ENCODE results near the gene ADGRL3. TPM values are rescaled to one million over a fixed set of nuclear protein-coding genes. Genes with fewer than 3 reads are reported as not detected.

Gene ADGRL3
- polyA plus RNA-seq, 2 donors = 0.12 to 0.20 TPM

DNA sequence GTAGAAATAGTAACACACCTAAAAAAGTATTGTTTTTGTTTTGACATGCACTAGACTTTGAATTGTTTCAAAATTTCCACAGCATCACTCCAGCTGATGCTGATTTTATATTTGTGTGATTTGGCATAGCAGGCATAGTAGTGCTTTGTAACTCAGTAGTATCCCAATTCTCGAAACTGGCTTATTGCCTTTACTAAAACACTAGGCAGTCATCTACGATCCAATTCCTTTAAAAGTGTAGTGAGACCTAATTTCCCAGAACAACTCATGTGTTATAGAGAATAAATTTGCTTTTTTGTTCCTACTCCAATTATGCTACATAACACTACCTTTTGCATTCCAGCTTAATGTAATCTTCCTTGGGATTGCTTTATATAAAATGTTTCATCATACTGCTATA, 797.7 kb downstream of the ADGRL3 start:
- Histone ChIP-seq H3K4me1 (ENCODE audit: control insufficient read depth in 2 of 2, insufficient read depth in 2 of 2, low read length in 1 of 2) (no peaks in the 10 kb centered on the region), H3K36me3 (ENCODE audit: control insufficient read depth in 2 of 2, insufficient read depth in 2 of 2, low read length in 1 of 2) (no peaks in the 10 kb centered on the region), H3K27me3 (ENCODE audit: control insufficient read depth in 1 of 2, insufficient read depth in 2 of 2, low read length in 2 of 2) (no peaks in the 10 kb centered on the region), H3K4me3 (ENCODE audit: low read depth in 1 of 2, low read length in 2 of 2) (no peak overlapping the region), H3K9me3 (ENCODE audit: control insufficient read depth in 2 of 2, insufficient read depth in 1 of 2, low read depth in 1 of 2, low read length in 1 of 2) (no peaks in the 10 kb centered on the region), H3K27ac (ENCODE audit: low read depth in 2 of 2, low read length in 1 of 2) (no peak overlapping the region)
- 89 to 91% methylated on average over 2 of the region's 2 CpGs for WGBS, 2 donors

GRCh38 chr4:62003695-62004094, 803.6 kb downstream of the ADGRL3 start:
- 30 to 41% methylated on average over 1 of the region's 1 CpG for WGBS, 2 donors
- Histone ChIP-seq H3K9me3 (ENCODE audit: control insufficient read depth in 2 of 2, insufficient read depth in 1 of 2, low read depth in 1 of 2, low read length in 1 of 2) (no peaks in the 10 kb centered on the region), H3K4me1 (ENCODE audit: control insufficient read depth in 2 of 2, insufficient read depth in 2 of 2, low read length in 1 of 2) (no peaks in the 10 kb centered on the region), H3K27me3 (ENCODE audit: control insufficient read depth in 1 of 2, insufficient read depth in 2 of 2, low read length in 2 of 2) (no peaks in the 10 kb centered on the region), H3K27ac (ENCODE audit: low read depth in 2 of 2, low read length in 1 of 2) (no peak overlapping the region), H3K36me3 (ENCODE audit: control insufficient read depth in 2 of 2, insufficient read depth in 2 of 2, low read length in 1 of 2) (no peaks in the 10 kb centered on the region), H3K4me3 (ENCODE audit: low read depth in 1 of 2, low read length in 2 of 2) (no peak overlapping the region)

DNA sequence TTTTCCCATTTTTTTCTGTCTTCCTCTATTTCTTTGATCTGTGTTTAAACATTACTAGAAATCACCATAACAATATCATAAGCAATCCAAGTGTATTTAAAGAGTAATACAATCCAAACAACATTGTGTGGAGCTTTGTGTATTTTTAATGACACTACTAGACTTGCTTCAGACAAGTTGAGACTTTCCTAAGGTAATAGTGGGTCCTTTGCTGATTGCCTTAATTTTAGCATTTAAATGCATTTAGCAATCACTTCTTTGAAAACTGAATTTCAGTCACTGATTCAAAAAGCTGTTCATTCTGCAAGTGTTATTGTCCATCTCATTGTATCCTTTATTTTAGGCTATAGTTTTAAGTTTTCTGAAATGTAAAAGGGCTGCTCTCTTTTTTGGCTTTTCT, 804.8 kb downstream of the ADGRL3 start:
- H3K4me3 ChIP-seq (ENCODE audit: low read depth in 1 of 2, low read length in 2 of 2) = no peak overlapping the region
- no peaks in the 10 kb centered on the region for H3K36me3 ChIP-seq (ENCODE audit: control insufficient read depth in 2 of 2, insufficient read depth in 2 of 2, low read length in 1 of 2)
- no peaks in the 10 kb centered on the region for H3K27me3 ChIP-seq (ENCODE audit: control insufficient read depth in 1 of 2, insufficient read depth in 2 of 2, low read length in 2 of 2)
- no peaks in the 10 kb centered on the region for H3K4me1 ChIP-seq (ENCODE audit: control insufficient read depth in 2 of 2, insufficient read depth in 2 of 2, low read length in 1 of 2)
- no peaks in the 10 kb centered on the region for H3K9me3 ChIP-seq (ENCODE audit: control insufficient read depth in 2 of 2, insufficient read depth in 1 of 2, low read depth in 1 of 2, low read length in 1 of 2)
- no peak overlapping the region for H3K27ac ChIP-seq (ENCODE audit: low read depth in 2 of 2, low read length in 1 of 2)

DNA sequence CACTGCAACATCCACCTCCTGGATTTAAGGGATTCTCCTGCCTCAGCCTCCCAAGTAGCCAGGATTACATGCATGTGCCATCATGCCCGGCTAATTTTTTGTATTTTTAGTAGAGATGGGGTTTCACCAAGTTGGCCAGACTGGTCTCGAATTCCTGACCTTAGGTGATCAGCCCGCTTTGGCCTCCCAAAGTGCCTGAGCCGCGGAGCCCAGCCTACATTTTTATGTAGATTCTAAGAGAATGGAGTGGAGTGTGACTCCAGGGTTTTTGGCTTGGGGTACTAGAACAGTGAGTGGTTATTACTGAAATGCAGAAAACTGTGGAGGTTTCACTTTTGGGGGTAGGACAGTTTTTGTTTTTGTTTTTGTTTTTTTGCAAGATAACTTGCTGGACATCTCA, 806.0 kb downstream of the ADGRL3 start:
- no peak overlapping the region for H3K27ac ChIP-seq (ENCODE audit: low read depth in 2 of 2, low read length in 1 of 2)
- 89% methylated on average over 5 of the region's 5 CpGs for WGBS, 2 donors
- H3K36me3 ChIP-seq (ENCODE audit: control insufficient read depth in 2 of 2, insufficient read depth in 2 of 2, low read length in 1 of 2) = no peaks in the 10 kb centered on the region
- H3K4me3 ChIP-seq (ENCODE audit: low read depth in 1 of 2, low read length in 2 of 2) = no peak overlapping the region
- H3K9me3 ChIP-seq (ENCODE audit: control insufficient read depth in 2 of 2, insufficient read depth in 1 of 2, low read depth in 1 of 2, low read length in 1 of 2) = no peaks in the 10 kb centered on the region
- H3K27me3 ChIP-seq (ENCODE audit: control insufficient read depth in 1 of 2, insufficient read depth in 2 of 2, low read length in 2 of 2) = no peaks in the 10 kb centered on the region
- H3K4me1 ChIP-seq (ENCODE audit: control insufficient read depth in 2 of 2, insufficient read depth in 2 of 2, low read length in 1 of 2) = no peaks in the 10 kb centered on the region

GRCh38 chr4:62015043-62015739, 815.1 kb downstream of the ADGRL3 start:
- 70 to 81% methylated on average over 3 of the region's 3 CpGs for WGBS, 2 donors
- H3K4me1 ChIP-seq (ENCODE audit: control insufficient read depth in 2 of 2, insufficient read depth in 2 of 2, low read length in 1 of 2) = no peaks in the 10 kb centered on the region
- H3K9me3 ChIP-seq (ENCODE audit: control insufficient read depth in 2 of 2, insufficient read depth in 1 of 2, low read depth in 1 of 2, low read length in 1 of 2) = no peaks in the 10 kb centered on the region
- H3K36me3 ChIP-seq (ENCODE audit: control insufficient read depth in 2 of 2, insufficient read depth in 2 of 2, low read length in 1 of 2) = no peaks in the 10 kb centered on the region
- H3K27me3 ChIP-seq (ENCODE audit: control insufficient read depth in 1 of 2, insufficient read depth in 2 of 2, low read length in 2 of 2) = no peaks in the 10 kb centered on the region
- H3K4me3 ChIP-seq (ENCODE audit: low read depth in 1 of 2, low read length in 2 of 2) = no peak overlapping the region
- no peak overlapping the region for H3K27ac ChIP-seq (ENCODE audit: low read depth in 2 of 2, low read length in 1 of 2)

GRCh38 chr4:62018537-62018936, 818.4 kb downstream of the ADGRL3 start:
- Histone ChIP-seq H3K4me1 (ENCODE audit: control insufficient read depth in 2 of 2, insufficient read depth in 2 of 2, low read length in 1 of 2) (no peaks in the 10 kb centered on the region), H3K27me3 (ENCODE audit: control insufficient read depth in 1 of 2, insufficient read depth in 2 of 2, low read length in 2 of 2) (no peaks in the 10 kb centered on the region), H3K9me3 (ENCODE audit: control insufficient read depth in 2 of 2, insufficient read depth in 1 of 2, low read depth in 1 of 2, low read length in 1 of 2) (no peaks in the 10 kb centered on the region), H3K36me3 (ENCODE audit: control insufficient read depth in 2 of 2, insufficient read depth in 2 of 2, low read length in 1 of 2) (no peaks in the 10 kb centered on the region), H3K27ac (ENCODE audit: low read depth in 2 of 2, low read length in 1 of 2) (no peak overlapping the region), H3K4me3 (ENCODE audit: low read depth in 1 of 2, low read length in 2 of 2) (no peak overlapping the region)
- WGBS, 2 donors = 87 to 89% methylated on average over 4 of the region's 4 CpGs

DNA sequence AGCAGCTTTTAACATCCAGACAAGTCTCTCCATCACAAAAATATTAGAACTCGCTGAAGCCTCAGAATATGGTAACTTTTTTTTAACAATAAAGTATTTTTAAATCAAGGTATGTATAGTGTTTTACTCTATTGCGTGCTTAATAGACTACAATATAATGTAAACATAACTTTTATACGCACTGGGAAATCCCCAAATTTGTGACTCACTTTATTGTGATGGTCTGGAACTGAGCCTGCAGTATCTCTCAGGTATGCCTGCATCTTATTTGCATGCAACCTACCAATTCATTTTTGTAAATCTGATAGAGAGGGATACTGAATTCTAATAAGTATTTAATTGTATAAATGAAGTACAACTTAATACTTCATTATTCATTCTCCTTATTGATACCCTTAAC, 823.5 kb downstream of the ADGRL3 start:
- H3K27ac ChIP-seq (ENCODE audit: low read depth in 2 of 2, low read length in 1 of 2) = no peak overlapping the region
- H3K4me1 ChIP-seq (ENCODE audit: control insufficient read depth in 2 of 2, insufficient read depth in 2 of 2, low read length in 1 of 2) = no peaks in the 10 kb centered on the region
- no peak overlapping the region for H3K4me3 ChIP-seq (ENCODE audit: low read depth in 1 of 2, low read length in 2 of 2)
- no peaks in the 10 kb centered on the region for H3K27me3 ChIP-seq (ENCODE audit: control insufficient read depth in 1 of 2, insufficient read depth in 2 of 2, low read length in 2 of 2)
- H3K36me3 ChIP-seq (ENCODE audit: control insufficient read depth in 2 of 2, insufficient read depth in 2 of 2, low read length in 1 of 2) = no peaks in the 10 kb centered on the region
- WGBS, 2 donors = 52 to 65% methylated on average over 3 of the region's 3 CpGs
- no peaks in the 10 kb centered on the region for H3K9me3 ChIP-seq (ENCODE audit: control insufficient read depth in 2 of 2, insufficient read depth in 1 of 2, low read depth in 1 of 2, low read length in 1 of 2)

- H3K4me3 ChIP-seq (ENCODE audit: low read depth in 1 of 2, low read length in 2 of 2) = no peak overlapping the region
- H3K9me3 ChIP-seq (ENCODE audit: control insufficient read depth in 2 of 2, insufficient read depth in 1 of 2, low read depth in 1 of 2, low read length in 1 of 2) = no peaks in the 10 kb centered on the region
- H3K4me1 ChIP-seq (ENCODE audit: control insufficient read depth in 2 of 2, insufficient read depth in 2 of 2, low read length in 1 of 2) = no peaks in the 10 kb centered on the region
- H3K36me3 ChIP-seq (ENCODE audit: control insufficient read depth in 2 of 2, insufficient read depth in 2 of 2, low read length in 1 of 2) = no peaks in the 10 kb centered on the region
- 47 to 58% methylated on average over 2 of the region's 2 CpGs for WGBS, 2 donors
- no peaks in the 10 kb centered on the region for H3K27me3 ChIP-seq (ENCODE audit: control insufficient read depth in 1 of 2, insufficient read depth in 2 of 2, low read length in 2 of 2)
- H3K27ac ChIP-seq (ENCODE audit: low read depth in 2 of 2, low read length in 1 of 2) = no peak overlapping the region
These were observed 828.6 kb downstream of the ADGRL3 start for GRCh38 chr4:62028745-62029144.

DNA sequence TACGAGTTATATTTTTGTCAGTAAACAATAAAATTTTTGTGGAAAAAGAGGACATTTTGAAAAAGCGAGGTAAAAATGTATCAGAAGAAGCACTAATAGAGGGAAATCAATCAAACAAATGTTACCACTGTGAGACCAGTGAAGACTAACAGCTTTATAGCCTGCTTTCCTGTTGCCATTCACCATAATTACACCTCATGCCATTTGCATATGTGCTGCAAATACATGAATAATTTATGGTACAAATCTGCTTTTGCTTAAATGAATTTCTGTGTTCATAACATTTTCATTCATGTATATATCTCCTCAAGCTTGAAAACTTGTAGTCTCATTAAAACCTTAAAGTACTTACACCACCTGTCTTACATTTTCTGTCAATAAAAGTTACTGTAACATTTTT, 830.8 kb downstream of the ADGRL3 start:
- 58 to 78% methylated on average over 2 of the region's 2 CpGs for WGBS, 2 donors
- Histone ChIP-seq H3K27me3 (ENCODE audit: control insufficient read depth in 1 of 2, insufficient read depth in 2 of 2, low read length in 2 of 2) (no peaks in the 10 kb centered on the region), H3K27ac (ENCODE audit: low read depth in 2 of 2, low read length in 1 of 2) (no peak overlapping the region), H3K4me3 (ENCODE audit: low read depth in 1 of 2, low read length in 2 of 2) (no peak overlapping the region), H3K9me3 (ENCODE audit: control insufficient read depth in 2 of 2, insufficient read depth in 1 of 2, low read depth in 1 of 2, low read length in 1 of 2) (no peaks in the 10 kb centered on the region), H3K36me3 (ENCODE audit: control insufficient read depth in 2 of 2, insufficient read depth in 2 of 2, low read length in 1 of 2) (no peaks in the 10 kb centered on the region), H3K4me1 (ENCODE audit: control insufficient read depth in 2 of 2, insufficient read depth in 2 of 2, low read length in 1 of 2) (no peaks in the 10 kb centered on the region)

GRCh38 chr4:62037571-62037970, 837.4 kb downstream of the ADGRL3 start:
- Histone ChIP-seq H3K9me3 (ENCODE audit: control insufficient read depth in 2 of 2, insufficient read depth in 1 of 2, low read depth in 1 of 2, low read length in 1 of 2) (no peaks in the 10 kb centered on the region), H3K4me3 (ENCODE audit: low read depth in 1 of 2, low read length in 2 of 2) (no peak overlapping the region), H3K27me3 (ENCODE audit: control insufficient read depth in 1 of 2, insufficient read depth in 2 of 2, low read length in 2 of 2) (no peaks in the 10 kb centered on the region), H3K4me1 (ENCODE audit: control insufficient read depth in 2 of 2, insufficient read depth in 2 of 2, low read length in 1 of 2) (no peaks in the 10 kb centered on the region), H3K36me3 (ENCODE audit: control insufficient read depth in 2 of 2, insufficient read depth in 2 of 2, low read length in 1 of 2) (no peaks in the 10 kb centered on the region), H3K27ac (ENCODE audit: low read depth in 2 of 2, low read length in 1 of 2) (no peak overlapping the region)
- 71 to 88% methylated on average over 5 of the region's 5 CpGs for WGBS, 2 donors
